H1 (cell line): ENCODE measurements around the gene TCFL5. TPM values are rescaled to one million over a fixed set of nuclear protein-coding genes. Genes with fewer than 3 reads are reported as not detected.

Experiments used
- CTCF ChIA-PET: fragments of 300-600 bp; sonication (Branson Sonifier 250); formaldehyde crosslinking; loops from one replicate; lab custom pipeline; 2021; ENCODE audit not compliant: partially characterized antibody; lab: Charles Lee
- POLR2A ChIA-PET: fragments of 300-600 bp; sonication (Branson Sonifier 250); formaldehyde crosslinking; loops from one replicate; lab custom pipeline; 2021; ENCODE audit warnings: inconsistent platforms; ENCODE audit not compliant: partially characterized antibody; lab: Charles Lee
- DNase-seq, 2 experiments: peaks; one replicate each; pipeline versions ENCODE4 v3.0.0 to v3.0.0-alpha.2; 2010 to 2022; ENCODE audit warnings: low spot score in 2 of 2, low read depth in 1 of 2, mixed read lengths in 1 of 2
- FAIRE-seq: peaks from 2 replicates; lab custom pipeline; 2011; peaks lifted over from hg19 to GRCh38; lab: Jason Lieb, UNC
- H2AFZ ChIP-seq: 2 replicates; pipeline ENCODE4 v1.8.1; 2012; ENCODE audit warnings: low read length, inconsistent platforms
- H2AK5ac ChIP-seq: 2 replicates; pipeline ENCODE4 v1.6.1; 2013; ENCODE audit warnings: low read depth, low read length
- H2BK120ac ChIP-seq: replicated peaks from 2 replicates; pipeline ENCODE3; 2013; ENCODE audit warnings: low read depth, low read length, inconsistent platforms
- H2BK12ac ChIP-seq: 2 replicates; pipeline ENCODE4 v1.6.1; 2013; ENCODE audit warnings: low read depth, low read length
- H2BK15ac ChIP-seq: 2 replicates; pipeline ENCODE4 v1.6.1; 2013; ENCODE audit warnings: low read length
- H2BK20ac ChIP-seq: 2 replicates; pipeline ENCODE4 v1.6.1; 2013; ENCODE audit warnings: low read length
- H2BK5ac ChIP-seq: 2 replicates; pipeline ENCODE4 v1.6.1; 2013; ENCODE audit warnings: low read depth, low read length
- H3K14ac ChIP-seq: 2 replicates; pipeline ENCODE4 v1.6.1; 2013; ENCODE audit warnings: inconsistent platforms; ENCODE audit not compliant: insufficient read length
- H3K18ac ChIP-seq: 2 replicates; pipeline ENCODE4 v1.6.1; 2013; ENCODE audit warnings: low read length; ENCODE audit errors: extremely low read depth
- H3K23ac ChIP-seq: 2 replicates; pipeline ENCODE4 v1.6.1; 2013; ENCODE audit warnings: inconsistent platforms; ENCODE audit not compliant: insufficient read length
- H3K23me2 ChIP-seq: 2 replicates; pipeline ENCODE4 v1.6.1; 2013; ENCODE audit warnings: low read depth, low read length
- H3K27ac ChIP-seq: 2 replicates; pipeline ENCODE4 v1.6.1; 2011; ENCODE audit warnings: low read depth, low read length, inconsistent platforms
- H3K27me3 ChIP-seq, 4 experiments: replicated peaks in 1 of 4; 1 replicate in 1 of 4; 2 replicates in 3 of 4; pipeline versions ENCODE4 v1.6.1 to v1.8.1; 2011 to 2013; ENCODE audit warnings: low read length in 3 of 4, mild to moderate bottlenecking in 3 of 4, inconsistent platforms in 2 of 4, mixed read lengths in 2 of 4, moderate library complexity in 1 of 4; ENCODE audit not compliant: control insufficient read depth in 3 of 4, insufficient read depth in 3 of 4; ENCODE audit errors: extremely low read depth in 1 of 4
- H3K36me3 ChIP-seq, 4 experiments: 2 replicates each; pipeline versions ENCODE4 v1.6.1 to v1.8.1; 2011 to 2013; ENCODE audit warnings: mild to moderate bottlenecking in 4 of 4, low read length in 3 of 4, moderate library complexity in 2 of 4, control low read depth in 1 of 4, inconsistent platforms in 1 of 4; ENCODE audit not compliant: insufficient read depth in 4 of 4, control insufficient read depth in 2 of 4
- H3K4ac ChIP-seq: replicated peaks from 2 replicates; pipeline ENCODE3; 2013; ENCODE audit warnings: low read length, low read depth, mixed read lengths, inconsistent platforms; ENCODE audit not compliant: insufficient read length
- H3K4me1 ChIP-seq, 4 experiments: replicated peaks in 1 of 4; 1 replicate in 1 of 4; 2 replicates in 3 of 4; pipeline versions ENCODE4 v1.6.1 to v1.8.1; 2011 to 2013; ENCODE audit warnings: low read length in 3 of 4, inconsistent platforms in 2 of 4, mixed read lengths in 1 of 4; ENCODE audit not compliant: insufficient read depth in 4 of 4, control insufficient read depth in 3 of 4
- H3K4me2 ChIP-seq, 2 experiments: 2 replicates each; pipeline versions ENCODE4 v1.6.1 to v1.8.1; 2011 to 2013; ENCODE audit warnings: low read depth in 2 of 2, low read length in 2 of 2, control low read depth in 1 of 2, inconsistent platforms in 1 of 2, mild to moderate bottlenecking in 1 of 2; ENCODE audit not compliant: insufficient read depth in 1 of 2
- H3K4me3 ChIP-seq, 4 experiments: fragments of 200-600, 300-600 bp in 1 of 4; sonication (generic), shearing (Covaris generic), sonication (Bioruptor Twin) in 1 of 4; 2 replicates each; pipeline versions ENCODE4 v1.5.1 to v1.8.1; 2011 to 2016; ENCODE audit warnings: low read length in 4 of 4, low read depth in 3 of 4, control low read depth in 2 of 4, inconsistent platforms in 2 of 4, mild to moderate bottlenecking in 2 of 4, mixed read lengths in 1 of 4, moderate library complexity in 1 of 4; ENCODE audit not compliant: insufficient read depth in 2 of 4; ENCODE audit errors: extremely low read depth in 1 of 4
- H3K56ac ChIP-seq: replicated peaks from 2 replicates; pipeline ENCODE3; 2013; ENCODE audit warnings: low read depth, mild to moderate bottlenecking, mixed read lengths, low read length, inconsistent platforms; ENCODE audit not compliant: insufficient read length
- H3K79me1 ChIP-seq: 2 replicates; pipeline ENCODE4 v1.6.1; 2013; ENCODE audit warnings: low read depth, low read length, control low read depth
- H3K79me2 ChIP-seq, 2 experiments: 2 replicates each; pipeline versions ENCODE4 v1.6.1 to v1.8.1; 2012 to 2013; ENCODE audit warnings: low read length in 2 of 2, mild to moderate bottlenecking in 2 of 2, inconsistent platforms in 1 of 2; ENCODE audit not compliant: insufficient read depth in 2 of 2, control insufficient read depth in 1 of 2
- H3K9ac ChIP-seq, 4 experiments: replicated peaks in 1 of 4; 1 replicate in 1 of 4; 2 replicates in 3 of 4; pipeline versions ENCODE4 v1.6.1 to v1.8.1; 2011 to 2013; ENCODE audit warnings: low read depth in 3 of 4, low read length in 3 of 4, control low read depth in 2 of 4, mild to moderate bottlenecking in 2 of 4, moderate library complexity in 2 of 4, inconsistent platforms in 1 of 4; ENCODE audit errors: extremely low read depth in 1 of 4
- H3K9me3 ChIP-seq, 2 experiments: 2 replicates each; pipeline versions ENCODE4 v1.6.1 to v1.8.1; 2012 to 2013; ENCODE audit warnings: mild to moderate bottlenecking in 2 of 2, moderate library complexity in 2 of 2, control low read depth in 1 of 2, inconsistent platforms in 1 of 2, low read depth in 1 of 2, low read length in 1 of 2, mixed read lengths in 1 of 2; ENCODE audit not compliant: insufficient read depth in 2 of 2
- H4K20me1 ChIP-seq, 2 experiments: replicated peaks in 1 of 2; 2 replicates each; pipeline versions ENCODE3 to v1.8.1; 2011 to 2013; ENCODE audit warnings: inconsistent platforms in 2 of 2, low read length in 2 of 2, mild to moderate bottlenecking in 1 of 2; ENCODE audit not compliant: insufficient read depth in 2 of 2, control insufficient read depth in 1 of 2
- H4K5ac ChIP-seq: 2 replicates; pipeline ENCODE4 v1.6.1; 2013; ENCODE audit warnings: low read length, low read depth, mixed read lengths, inconsistent platforms; ENCODE audit not compliant: insufficient read length
- H4K8ac ChIP-seq: 2 replicates; pipeline ENCODE4 v1.8.0; 2013; ENCODE audit warnings: mild to moderate bottlenecking, moderate library complexity, low read length, inconsistent platforms; ENCODE audit not compliant: insufficient read depth; ENCODE audit errors: extremely low read depth
- H4K91ac ChIP-seq: replicated peaks from 2 replicates; pipeline ENCODE3; 2013; ENCODE audit warnings: low read length, mixed read lengths, inconsistent platforms; ENCODE audit not compliant: insufficient read length
- ASH2L ChIP-seq: fragments of 200-600, 300-600 bp; sonication (generic); IDR thresholded peaks from one replicate; pipeline ENCODE4 v1.7.1; 2017; ENCODE audit warnings: low read length
- BACH1 ChIP-seq: IDR thresholded peaks from 2 replicates; pipeline ENCODE4 v1.6.1; 2012; ENCODE audit warnings: low read length, improper control_type of control experiment
- BRCA1 ChIP-seq: IDR thresholded peaks from 2 replicates; pipeline ENCODE4 v1.6.1; 2012; ENCODE audit warnings: low read depth, low read length, improper control_type of control experiment
- CEBPB ChIP-seq: IDR thresholded peaks from 2 replicates; pipeline ENCODE4 v1.6.1; 2012; ENCODE audit warnings: low read depth, low read length
- CHD1 ChIP-seq: IDR thresholded peaks from 2 replicates; pipeline ENCODE4 v1.6.1; 2012; ENCODE audit warnings: low read depth, low read length, improper control_type of control experiment
- KDM1A ChIP-seq: fragments of 200-600, 300-600 bp; sonication (generic); IDR thresholded peaks from 2 replicates; pipeline ENCODE4 v1.7.1; 2016; ENCODE audit warnings: mild to moderate bottlenecking, low read length, borderline replicate concordance
- POLR2AphosphoS5 ChIP-seq: IDR thresholded peaks from 2 replicates; pipeline ENCODE4 v1.6.1; 2011; ENCODE audit warnings: low read depth, low read length
- RAD21 ChIP-seq, 2 experiments: IDR thresholded peaks in 1 of 2; conservative IDR thresholded peaks in 1 of 2; 2 replicates each; pipeline ENCODE4 v1.6.1; 2011; ENCODE audit warnings: low read depth in 2 of 2, low read length in 2 of 2, improper control_type of control experiment in 1 of 2, inconsistent platforms in 1 of 2, mild to moderate bottlenecking in 1 of 2, moderate library complexity in 1 of 2
- SP1 ChIP-seq: IDR thresholded peaks from 2 replicates; pipeline ENCODE4 v1.6.1; 2011; ENCODE audit warnings: low read depth, low read length
- TAF7 ChIP-seq: optimal IDR thresholded peaks from 2 replicates; pipeline ENCODE3; 2011; ENCODE audit warnings: low read depth, mild to moderate bottlenecking, inconsistent platforms, low read length, moderate library complexity, borderline replicate concordance
- WGBS, 2 experiments: shearing (Covaris generic) in 1 of 2; methylation state at CpG; one replicate each; pipeline versions ENCODE4 v1.1.6 to v1.1.7; 2013 to 2015; ENCODE audit warnings: low lambda C conversion rate in 2 of 2, mixed read lengths in 2 of 2, inconsistent platforms in 1 of 2, low coverage in 1 of 2, missing lambda C conversion rate in 1 of 2; ENCODE audit not compliant: insufficient replicate concordance in 2 of 2, insufficient coverage in 1 of 2, insufficient read length in 1 of 2; ENCODE audit errors: extremely low coverage in 1 of 2, missing lambda C conversion rate in 1 of 2; 5-methylcytosine and 5-hydroxymethylcytosine counted together
- polyA plus RNA-seq, 7 experiments: library from polyadenylated mRNA; depleted of rRNA in 3 of 7; stranded (reverse) in 5 of 7; unstranded in 2 of 7; fragments of >200 nt in 5 of 7; fragments of 200-250 nt in 2 of 7; gene quantifications; 1 replicate in 5 of 7; 2 replicates in 1 of 7; 4 replicates in 1 of 7; pipeline versions ENCODE4 v1.2.1 to v1.2.3, GENCODE V29; 2011 to 2013; ENCODE audit warnings: missing spikeins in 2 of 7, mixed read lengths in 2 of 7
- total RNA-seq: library from RNA; stranded (reverse); fragmentation: NEBNext Ultra II Directional; extraction: Animal tissue kit (Norgen Biotek cat#: 25700); gene quantifications from 2 replicates; pipeline ENCODE4 v1.2.1, GENCODE V29; 2021

TCFL5 gene
- total and polyA plus RNA-seq, 2 of the 8 experiments (the other 6 are each of a cell fraction or from before 2014, with no cell fraction given) = 6.2 to 15.0 TPM

GRCh38 chr20:62900692-62901584 lies 39.3 kb upstream of the TCFL5 start:
- Histone ChIP-seq H4K91ac (no peak overlapping the region), H2BK5ac (peak overlapping the region; percentile 19; the same call in 1 of the 2 replicates), H2BK12ac (no peak overlapping the region), H3K27me3 (no peaks in the 10 kb centered on the region), H3K18ac (no peak overlapping the region), H4K20me1 (peaks cover 0 to 12% of the 10 kb centered on the region in 2 experiments), H3K56ac (no peak overlapping the region), H3K36me3 (peaks cover 24 to 51% (median 34%) of the 10 kb centered on the region in 4 experiments), H3K27ac (peak overlapping the region; percentile 55; the same call in 1 of the 2 replicates), H3K4me1 (peaks cover 9 to 18% (median 15%) of the 10 kb centered on the region in 4 experiments), H3K79me2 (no peaks in the 10 kb centered on the region; a peak in 1 of 4 replicates), H2BK20ac (no peak overlapping the region), H3K23ac (no peak overlapping the region), H4K5ac (no peak overlapping the region), H3K4me3 (no peak overlapping the region), H2BK120ac (no peak overlapping the region), H3K9ac (no peak overlapping the region), H3K79me1 (peaks cover 6% of the 10 kb centered on the region; the same call in 1 of the 2 replicates), H3K9me3 (no peaks in the 10 kb centered on the region), H3K4ac (no peak overlapping the region), H4K8ac (no peak overlapping the region), H3K14ac (no peak overlapping the region), H2AK5ac (no peak overlapping the region), H3K23me2 (no peaks in the 10 kb centered on the region), H3K4me2 (no peak overlapping the region), H2AFZ (no peak overlapping the region), H2BK15ac (no peak overlapping the region)
- no peak for FAIRE-seq
- ChIA-PET CTCF (interaction anchor here (0.6 to 5.8 kb wide), 34 partner anchors 8 to 400 kb away, joined by 3 to 56 read pairs (median 4); partner anchors contain the start of gene TCFL5), POLR2A (interaction anchor here (1.1 to 9.9 kb wide), 14 partner anchors 11 to 68 kb away, joined by 3 to 88 read pairs (median 10); partner anchors contain the start of genes DIDO1, GID8 and TCFL5)
- 78% methylated on average over 20 of the region's 20 CpGs; no CpG with 5 or more reads in 1 of the 2 experiments for WGBS, 2 experiments
- DNase-seq = no peak
- TF ChIP-seq BACH1 = no peak
- TF ChIP-seq ASH2L = no peak
- no peak for TF ChIP-seq SP1
- TF ChIP-seq TAF7 = no peak
- TF ChIP-seq RAD21 (IDR thresholded peaks at IDR 0.05 in 1 of 2, conservative IDR thresholded peaks at IDR 0.05 in 1 of 2; ENCODE audit: low read depth in 2 of 2, low read length in 2 of 2) = no peak
- TF ChIP-seq KDM1A = no peak
- TF ChIP-seq CEBPB = no peak
- no peak for TF ChIP-seq CHD1
- peak; percentile 45; the same call in 1 of the 2 replicates for TF ChIP-seq POLR2AphosphoS5
- no peak for TF ChIP-seq BRCA1
